IMR-90 (cell line): Measurements from ENCODE around the gene PSMD2. TPM values are rescaled to one million over a fixed set of nuclear protein-coding genes. Genes with fewer than 3 reads are reported as not detected.

Source experiments
- ATAC-seq: fragments of 200-7000 bp; cut with Tn5 transposase; 2 replicates; pipeline ENCODE4 v1.9.1; 2020; ENCODE audit warnings: low read depth, mild to moderate bottlenecking, moderate library complexity
- BruUV-seq: library from RNA; stranded (reverse); fragments of 400-500 nt; replicated peaks from 2 replicates; lab custom pipeline; 2021; lab: Mats Ljungman, UMichigan
- CTCF ChIA-PET: fragments of 300-600 bp; formaldehyde crosslinking; extraction: SDS; loops from one replicate; lab custom pipeline; 2021; ENCODE audit warnings: antibody characterized with exemption; lab: Yijun Ruan, JAX
- POLR2A ChIA-PET: fragments of 300-600 bp; sonication (Branson Sonifier 250); formaldehyde crosslinking; loops from one replicate; lab custom pipeline; 2022; ENCODE audit warnings: antibody characterized with exemption; ENCODE audit not compliant: unreplicated experiment; lab: Charles Lee
- DNase-seq: peaks from one replicate; pipeline ENCODE4 v3.0.0; 2013
- H2AFZ ChIP-seq: replicated peaks from 2 replicates; pipeline ENCODE3; 2013; ENCODE audit warnings: low read length, mild to moderate bottlenecking; ENCODE audit not compliant: poor library complexity
- H2AK5ac ChIP-seq: 2 replicates; pipeline ENCODE4 v1.6.1; 2013; ENCODE audit warnings: low read depth, low read length, inconsistent platforms
- H2AK9ac ChIP-seq: replicated peaks from 2 replicates; pipeline ENCODE3; 2013; ENCODE audit warnings: mild to moderate bottlenecking, low read depth, low read length, moderate library complexity; ENCODE audit not compliant: poor library complexity
- H2BK120ac ChIP-seq: 2 replicates; pipeline ENCODE4 v1.6.1; 2013; ENCODE audit warnings: low read depth, low read length, inconsistent platforms
- H2BK15ac ChIP-seq: 3 replicates; pipeline ENCODE4 v1.6.1; 2013; ENCODE audit warnings: low read depth, low read length, inconsistent platforms
- H2BK20ac ChIP-seq: 2 replicates; pipeline ENCODE4 v1.6.1; 2013; ENCODE audit warnings: low read depth, mild to moderate bottlenecking, inconsistent platforms, low read length, moderate library complexity
- H2BK5ac ChIP-seq: 2 replicates; pipeline ENCODE4 v1.6.1; 2013; ENCODE audit warnings: mild to moderate bottlenecking, low read depth, low read length, inconsistent platforms; ENCODE audit not compliant: poor library complexity, severe bottlenecking
- H3K14ac ChIP-seq: replicated peaks from 2 replicates; pipeline ENCODE4 v1.6.1; 2013; ENCODE audit warnings: low read depth, low read length, inconsistent platforms
- H3K18ac ChIP-seq: 2 replicates; pipeline ENCODE4 v1.6.1; 2013; ENCODE audit warnings: low read depth, low read length, control low read depth
- H3K23ac ChIP-seq: 2 replicates; pipeline ENCODE4 v1.6.1; 2013; ENCODE audit warnings: low read depth, low read length, inconsistent platforms
- H3K27ac ChIP-seq: 2 replicates; pipeline ENCODE4 v1.5.1; 2013; ENCODE audit warnings: mild to moderate bottlenecking, control low read depth, low read length; ENCODE audit not compliant: insufficient read depth
- H3K27me3 ChIP-seq: 2 replicates; pipeline ENCODE4 v1.6.1; 2013; ENCODE audit warnings: low read length; ENCODE audit not compliant: control insufficient read depth, insufficient read depth
- H3K36me3 ChIP-seq: 2 replicates; pipeline ENCODE4 v1.6.1; 2013; ENCODE audit warnings: low read length, mixed read lengths; ENCODE audit not compliant: control insufficient read depth, insufficient read depth
- H3K4ac ChIP-seq: 2 replicates; pipeline ENCODE4 v1.6.1; 2013; ENCODE audit warnings: low read depth, low read length, inconsistent platforms
- H3K4me1 ChIP-seq: 2 replicates; pipeline ENCODE4 v1.6.1; 2013; ENCODE audit warnings: low read length, mixed read lengths; ENCODE audit not compliant: control insufficient read depth, insufficient read depth
- H3K4me2 ChIP-seq: 2 replicates; pipeline ENCODE4 v1.6.1; 2013; ENCODE audit warnings: low read depth, mild to moderate bottlenecking, control low read depth, low read length, moderate library complexity
- H3K4me3 ChIP-seq: 2 replicates; pipeline ENCODE4 v1.5.1; 2013; ENCODE audit warnings: low read depth, mild to moderate bottlenecking, control low read depth, low read length, moderate library complexity; ENCODE audit not compliant: insufficient read depth
- H3K56ac ChIP-seq: 2 replicates; pipeline ENCODE4 v1.6.1; 2013; ENCODE audit warnings: low read length, inconsistent platforms; ENCODE audit not compliant: insufficient read depth; ENCODE audit errors: extremely low read depth
- H3K79me1 ChIP-seq, 2 experiments: 2 replicates each; pipeline ENCODE4 v1.6.1; 2013; ENCODE audit warnings: low read length in 2 of 2, inconsistent platforms in 1 of 2, low read depth in 1 of 2
- H3K9ac ChIP-seq: 2 replicates; pipeline ENCODE4 v1.6.1; 2013; ENCODE audit warnings: low read depth, low read length, control low read depth
- H3K9me1 ChIP-seq: 2 replicates; pipeline ENCODE4 v1.6.1; 2013; ENCODE audit warnings: low read length, inconsistent platforms; ENCODE audit not compliant: insufficient read depth
- H3K9me3 ChIP-seq: 2 replicates; pipeline ENCODE4 v1.6.1; 2013; ENCODE audit warnings: low read length; ENCODE audit not compliant: control insufficient read depth, insufficient read depth
- H4K20me1 ChIP-seq: 2 replicates; pipeline ENCODE4 v1.6.1; 2013; ENCODE audit warnings: low read length, inconsistent platforms; ENCODE audit not compliant: insufficient read depth
- H4K5ac ChIP-seq: 2 replicates; pipeline ENCODE4 v1.6.1; 2013; ENCODE audit warnings: mild to moderate bottlenecking, low read depth, low read length, control low read depth
- H4K8ac ChIP-seq, 2 experiments: 2 replicates each; pipeline ENCODE4 v1.6.1; 2013; ENCODE audit warnings: low read depth in 2 of 2, low read length in 2 of 2, control low read depth in 1 of 2, inconsistent platforms in 1 of 2
- H4K91ac ChIP-seq: 2 replicates; pipeline ENCODE4 v1.6.1; 2013; ENCODE audit warnings: low read depth, low read length, inconsistent platforms; ENCODE audit not compliant: insufficient read depth
- BHLHE40 ChIP-seq: fragments of 150-350 bp; IDR thresholded peaks from 2 replicates; pipeline ENCODE4 v1.6.1; 2016; ENCODE audit warnings: mild to moderate bottlenecking, low read depth, low read length
- WGBS, 2 experiments: methylation state at CpG; one replicate each; pipeline versions ENCODE4 v1.1.5 to v1.1.7; 2013; ENCODE audit warnings: missing lambda C conversion rate in 2 of 2; ENCODE audit not compliant: insufficient read length in 1 of 2; ENCODE audit errors: extremely low coverage in 2 of 2; 5-methylcytosine and 5-hydroxymethylcytosine counted together
- dilution Hi-C: fragments of 300-500 bp; cut with HindIII; formaldehyde crosslinking; loops from one replicate; pipeline ENCODE4 v1.14.3; 2018; ENCODE audit warnings: low sequenced_read_pairs; ENCODE audit not compliant: unreplicated experiment
- in situ Hi-C: fragments of 300-500 bp; cut with MboI; formaldehyde crosslinking; loops from 3 replicates; pipeline ENCODE4 v1.14.3; 2019; ENCODE audit warnings: low sequenced_read_pairs, inconsistent platforms, mixed read lengths
- intact Hi-C: fragments of 100-400 bp; cut with micrococcal nuclease; formaldehyde crosslinking; loops from 2 replicates; pipeline ENCODE4 v1.10.0; 2022
- polyA plus RNA-seq, 3 experiments: library from polyadenylated mRNA; depleted of rRNA; stranded (reverse); fragments of >200 nt; gene quantifications; 2 replicates each; pipeline ENCODE4 v1.2.3, GENCODE V29; 2012; ENCODE audit warnings: low replicate concordance in 1 of 3
- total RNA-seq: library from RNA; depleted of rRNA; stranded (reverse); fragments of >200 nt; gene quantifications from 2 replicates; pipeline ENCODE4 v1.2.3, GENCODE V29; 2012

Gene PSMD2
- total and polyA plus RNA-seq, 2 of the 4 experiments (the other 2 are of a cell fraction): 514 to 872 TPM

DNA sequence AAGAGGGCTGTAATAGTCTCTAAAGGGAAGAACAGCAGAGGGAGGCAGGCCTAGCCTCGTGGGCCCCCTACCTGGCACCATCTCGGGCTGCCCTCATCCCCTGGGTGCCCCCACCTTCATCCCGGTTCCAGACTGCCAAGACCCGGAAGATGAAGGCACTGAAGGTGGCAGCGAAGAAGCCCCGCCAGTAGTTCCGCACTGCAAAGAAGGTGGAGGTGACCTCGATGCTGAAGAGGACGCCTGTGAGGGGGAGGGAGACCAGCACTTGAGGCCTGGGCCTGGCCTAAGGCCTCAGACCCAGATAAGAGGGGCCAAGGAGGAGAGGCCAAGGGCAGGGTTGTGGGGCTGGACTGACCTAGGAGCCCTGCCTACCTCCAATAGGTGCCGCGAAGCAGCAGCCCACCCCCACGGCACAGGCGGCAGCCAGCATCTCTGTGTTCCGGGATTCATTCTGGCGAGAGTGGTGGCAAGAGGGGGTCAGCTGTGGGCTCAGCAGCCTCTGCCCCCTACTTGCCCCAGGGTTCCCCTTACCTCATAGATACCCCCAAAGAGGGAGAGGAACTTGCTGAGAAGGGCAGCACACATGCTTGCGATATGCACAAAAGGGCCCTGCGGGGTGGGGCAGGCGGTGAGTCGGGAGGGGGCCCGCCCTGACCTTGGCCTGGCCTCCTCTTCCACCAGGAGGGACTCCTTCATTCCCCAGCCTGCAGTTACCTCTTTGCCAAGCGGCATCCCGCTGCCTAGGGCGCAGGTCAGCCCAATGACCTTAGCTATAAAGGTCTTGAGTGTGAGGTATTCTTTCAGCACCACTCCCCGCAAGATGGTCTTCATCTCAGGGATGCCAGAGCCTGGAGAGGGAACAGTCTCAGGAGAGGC is 58.4 kb downstream of the PSMD2 start:
- Histone ChIP-seq H3K18ac (no peak overlapping the region), H3K36me3 (peaks cover 13% of the 10 kb centered on the region), H3K79me1 (peaks cover 5 to 17% of the 10 kb centered on the region in 2 experiments), H3K23ac (no peak overlapping the region), H3K27me3 (no peaks in the 10 kb centered on the region), H3K9ac (no peak overlapping the region), H2AK9ac (no peak overlapping the region), H2BK20ac (no peak overlapping the region), H3K4me1 (peaks cover 7% of the 10 kb centered on the region), H3K56ac (no peak overlapping the region), H2BK5ac (no peak overlapping the region), H4K5ac (no peak overlapping the region), H2AFZ (no peak overlapping the region), H2BK15ac (no peak overlapping the region), H3K9me3 (no peaks in the 10 kb centered on the region), H3K9me1 (peaks cover 18% of the 10 kb centered on the region; the same call in 1 of the 2 replicates), H4K91ac (no peak overlapping the region), H4K8ac (no peak overlapping the region), H2BK120ac (no peak overlapping the region), H4K20me1 (peaks cover 10% of the 10 kb centered on the region), H3K4me2 (no peak overlapping the region), H3K27ac (no peak overlapping the region), H2AK5ac (no peak overlapping the region), H3K4me3 (no peak overlapping the region), H3K14ac (no peak overlapping the region), H3K4ac (no peak overlapping the region)
- ChIA-PET CTCF (no interaction called here), POLR2A (no interaction called here)
- TF ChIP-seq BHLHE40: no peak
- DNase-seq: no peak
- no peak for ATAC-seq
- in situ Hi-C loops (no loop called here), dilution Hi-C loops (loop anchor here (25.0 kb wide), 1 partner anchor 180 kb away; no protein-coding TSS in a partner anchor), intact Hi-C loops (no loop called here)
- no TSS peak for BruUV-seq
- WGBS, 2 experiments: 91% methylated on average over 5 of the region's 24 CpGs; no CpG with 5 or more reads in 1 of the 2 experiments
